ENCODE measurements around the gene KLHL26. TPM values are rescaled to one million over a fixed set of nuclear protein-coding genes. Genes with fewer than 3 reads are reported as not detected.

The KLHL26 gene
- total RNA-seq, 4 donors from 2014 or later: 7.0 to 15.7 (median 7.6) TPM

DNA sequence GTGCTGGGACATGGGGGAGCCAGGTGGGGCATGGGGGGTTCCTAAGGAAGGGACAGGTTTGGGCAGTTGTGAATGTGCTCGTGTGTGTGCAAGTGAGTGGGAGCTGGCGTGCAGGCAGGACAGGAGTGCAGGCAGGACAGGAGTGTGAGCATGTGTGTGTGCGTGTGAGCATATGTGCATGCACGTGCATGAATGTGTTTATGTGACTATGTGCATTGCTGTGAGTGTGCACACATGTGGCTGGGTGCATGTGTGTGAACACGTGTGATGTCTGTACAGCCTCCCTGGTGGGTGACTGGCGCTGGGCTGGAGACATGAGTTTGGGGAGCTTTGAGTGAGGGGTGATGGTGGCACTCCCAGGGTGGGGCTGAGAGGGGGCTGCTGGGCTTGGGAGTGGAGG is 80.0 kb downstream of the KLHL26 start:
- H3K9me3 ChIP-seq: no peaks in the 10 kb centered on the region
- intact Hi-C loops (cut with DNase I; ENCODE audit: low total_unique reads): no loop called here
- H3K27ac ChIP-seq: no peak overlapping the region
- 91% methylated on average over 6 of the region's 6 CpGs; no CpG with 5 or more reads in 1 of the 2 donors for WGBS, 2 donors (ENCODE audit: low coverage in 1 of 2)
- no peaks in the 10 kb centered on the region for H3K27me3 ChIP-seq
- no peak overlapping the region for H3K4me3 ChIP-seq
- DNase-seq: no peak
- no peaks in the 10 kb centered on the region for H3K4me1 ChIP-seq
- TF ChIP-seq POLR2A (IDR thresholded peaks at IDR 0.05) (no peak), CTCF (IDR thresholded peaks at IDR 0.05) (no peak), POLR2AphosphoS5 (IDR thresholded peaks at IDR 0.05) (no peak), EP300 (IDR thresholded peaks at IDR 0.05; ENCODE audit: low read depth) (no peak)
- no peaks in the 10 kb centered on the region for H3K36me3 ChIP-seq
- in situ Hi-C loops (cut with MboI; ENCODE audit: low pct_ligation_motif_present in 1 of 4, low pct_unique_long_range_greater_than_20kb in 1 of 4, low sequenced_read_pairs in 3 of 4): no loop called here

GRCh38 chr19:18717601-18718000 is 80.8 kb downstream of the KLHL26 start:
- DNase-seq: no peak
- WGBS, 2 donors (ENCODE audit: low coverage in 1 of 2): 93% methylated on average over 10 of the region's 10 CpGs; no CpG with 5 or more reads in 1 of the 2 donors
- no peak overlapping the region for H3K4me3 ChIP-seq
- no peaks in the 10 kb centered on the region for H3K4me1 ChIP-seq
- H3K27ac ChIP-seq: no peak overlapping the region
- H3K36me3 ChIP-seq: no peaks in the 10 kb centered on the region
- in situ Hi-C loops (cut with MboI; ENCODE audit: low pct_ligation_motif_present in 1 of 4, low pct_unique_long_range_greater_than_20kb in 1 of 4, low sequenced_read_pairs in 3 of 4) (no loop called here), intact Hi-C loops (cut with DNase I; ENCODE audit: low total_unique reads) (no loop called here)
- H3K27me3 ChIP-seq: no peaks in the 10 kb centered on the region
- no peak for TF ChIP-seq CTCF (IDR thresholded peaks at IDR 0.05)
- no peak for TF ChIP-seq POLR2A (IDR thresholded peaks at IDR 0.05)
- no peak for TF ChIP-seq POLR2AphosphoS5 (IDR thresholded peaks at IDR 0.05)
- TF ChIP-seq EP300 (IDR thresholded peaks at IDR 0.05; ENCODE audit: low read depth): no peak
- H3K9me3 ChIP-seq: no peaks in the 10 kb centered on the region

DNA sequence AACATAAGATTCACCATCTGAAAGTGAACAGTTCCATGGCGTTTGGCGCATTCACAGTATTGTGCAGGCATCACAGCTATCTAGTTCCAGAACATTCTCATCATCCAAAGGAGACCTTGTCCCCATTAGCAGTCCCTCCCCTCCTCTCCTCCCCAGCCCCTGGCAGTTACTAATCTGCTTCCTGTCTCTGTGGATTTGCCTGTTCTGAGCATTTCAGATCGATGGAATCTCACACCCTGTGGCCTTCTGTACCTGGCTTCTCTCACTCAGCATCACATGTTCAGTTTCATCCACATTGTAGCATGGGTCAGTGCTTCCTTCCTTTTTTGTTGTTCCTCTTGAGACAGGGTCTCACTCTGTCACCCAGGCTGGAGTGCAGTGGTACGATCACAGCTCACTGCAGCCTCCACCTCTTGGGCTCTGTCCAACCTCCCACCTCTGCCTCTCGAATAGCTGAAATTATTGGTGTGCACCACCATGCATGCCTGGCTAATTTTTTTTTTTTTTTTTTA is 81.2 kb downstream of the KLHL26 start:
- Histone ChIP-seq H3K9me3 (no peaks in the 10 kb centered on the region), H3K27me3 (no peaks in the 10 kb centered on the region), H3K4me1 (no peaks in the 10 kb centered on the region), H3K4me3 (no peak overlapping the region), H3K36me3 (no peaks in the 10 kb centered on the region), H3K27ac (no peak overlapping the region)
- TF ChIP-seq CTCF (IDR thresholded peaks at IDR 0.05) (no peak), POLR2A (IDR thresholded peaks at IDR 0.05) (no peak), POLR2AphosphoS5 (IDR thresholded peaks at IDR 0.05) (no peak), EP300 (IDR thresholded peaks at IDR 0.05; ENCODE audit: low read depth) (no peak)
- no peak for DNase-seq
- intact Hi-C loops (cut with DNase I; ENCODE audit: low total_unique reads): no loop called here
- in situ Hi-C loops (cut with MboI; ENCODE audit: low pct_ligation_motif_present in 1 of 4, low pct_unique_long_range_greater_than_20kb in 1 of 4, low sequenced_read_pairs in 3 of 4): no loop called here
- WGBS, 2 donors (ENCODE audit: low coverage in 1 of 2): 88 to 100% methylated on average over 1 to 5 of the region's 5 CpGs

DNA sequence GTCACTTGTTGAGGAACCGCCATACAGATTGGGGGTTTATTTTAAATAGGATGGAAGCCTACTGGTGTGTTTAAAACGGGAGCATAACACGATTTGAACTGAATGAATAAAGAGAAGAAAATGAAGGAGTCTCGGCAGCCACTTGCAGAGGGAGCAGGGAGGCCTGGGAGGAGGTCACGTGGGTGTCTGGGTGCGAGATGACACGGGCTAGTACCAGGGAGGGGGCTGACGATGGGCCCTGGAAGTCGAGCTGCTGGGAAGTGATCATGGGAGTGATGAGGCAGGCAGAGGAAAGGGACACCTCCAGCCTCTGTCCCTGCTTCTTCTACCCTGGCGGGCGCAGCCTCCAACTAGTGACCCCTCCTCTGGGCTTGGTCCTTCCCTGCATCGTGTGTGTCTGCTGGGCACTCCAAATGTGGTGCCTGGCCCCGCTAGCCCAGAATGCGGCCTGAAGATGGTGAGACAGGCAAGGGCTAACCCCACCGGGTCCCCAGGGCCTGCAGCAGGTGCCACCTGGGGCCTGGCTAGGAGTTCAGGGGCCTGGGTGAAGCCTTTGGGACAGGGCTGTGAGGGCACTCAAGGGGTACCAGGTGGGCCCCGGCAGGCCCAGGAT is 82.1 kb downstream of the KLHL26 start:
- Histone ChIP-seq H3K27me3 (no peaks in the 10 kb centered on the region), H3K36me3 (no peaks in the 10 kb centered on the region), H3K4me3 (no peak overlapping the region), H3K4me1 (no peaks in the 10 kb centered on the region), H3K27ac (no peak overlapping the region), H3K9me3 (no peaks in the 10 kb centered on the region)
- in situ Hi-C loops (cut with MboI; ENCODE audit: low pct_ligation_motif_present in 1 of 4, low pct_unique_long_range_greater_than_20kb in 1 of 4, low sequenced_read_pairs in 3 of 4): no loop called here
- WGBS, 2 donors (ENCODE audit: low coverage in 1 of 2): 87 to 90% methylated on average over 5 to 16 of the region's 16 CpGs
- TF ChIP-seq EP300 (IDR thresholded peaks at IDR 0.05; ENCODE audit: low read depth) (no peak), POLR2AphosphoS5 (IDR thresholded peaks at IDR 0.05) (no peak), CTCF (IDR thresholded peaks at IDR 0.05) (no peak), POLR2A (IDR thresholded peaks at IDR 0.05) (no peak)
- no peak for DNase-seq
- intact Hi-C loops (cut with DNase I; ENCODE audit: low total_unique reads): no loop called here

Measured in transverse colon (tissue), 4 donors.